Panc1 (cell line): ENCODE measurements around the gene TRAPPC12.

ENCODE experiments used
- CTCF ChIP-seq: fragments of 450-650 bp; IDR thresholded peaks from 2 replicates; pipeline ENCODE4 v1.5.1; 2017; ENCODE audit warnings: mild to moderate bottlenecking
- POLR2AphosphoS5 ChIP-seq: IDR thresholded peaks from 2 replicates; pipeline ENCODE4 v1.6.1; 2012; ENCODE audit warnings: mild to moderate bottlenecking, low read depth, low read length, moderate library complexity
- SIN3A ChIP-seq: IDR thresholded peaks from 2 replicates; pipeline ENCODE4 v1.6.1; 2012; ENCODE audit warnings: low read depth, mild to moderate bottlenecking, low read length, moderate library complexity, borderline replicate concordance; ENCODE audit not compliant: insufficient read depth
- TCF7L2 ChIP-seq: IDR thresholded peaks from 2 replicates; pipeline ENCODE4 v1.6.1; 2011; ENCODE audit warnings: mild to moderate bottlenecking, low read depth, low read length, inconsistent platforms
- TF ChIP-seq, protein P1 (sequence below), 2 experiments: IDR thresholded peaks; 2 replicates each; pipeline ENCODE4 v1.6.1; 2011 to 2012; ENCODE audit warnings: low read depth in 2 of 2, control low read depth in 1 of 2, low read length in 1 of 2, mild to moderate bottlenecking in 1 of 2, moderate library complexity in 1 of 2; ENCODE audit not compliant: insufficient read depth in 1 of 2

- TF ChIP-seq CTCF (no peak), POLR2AphosphoS5 (no peak), SIN3A (no peak), TCF7L2 (no peak)
- TF ChIP-seq, protein P1, sequence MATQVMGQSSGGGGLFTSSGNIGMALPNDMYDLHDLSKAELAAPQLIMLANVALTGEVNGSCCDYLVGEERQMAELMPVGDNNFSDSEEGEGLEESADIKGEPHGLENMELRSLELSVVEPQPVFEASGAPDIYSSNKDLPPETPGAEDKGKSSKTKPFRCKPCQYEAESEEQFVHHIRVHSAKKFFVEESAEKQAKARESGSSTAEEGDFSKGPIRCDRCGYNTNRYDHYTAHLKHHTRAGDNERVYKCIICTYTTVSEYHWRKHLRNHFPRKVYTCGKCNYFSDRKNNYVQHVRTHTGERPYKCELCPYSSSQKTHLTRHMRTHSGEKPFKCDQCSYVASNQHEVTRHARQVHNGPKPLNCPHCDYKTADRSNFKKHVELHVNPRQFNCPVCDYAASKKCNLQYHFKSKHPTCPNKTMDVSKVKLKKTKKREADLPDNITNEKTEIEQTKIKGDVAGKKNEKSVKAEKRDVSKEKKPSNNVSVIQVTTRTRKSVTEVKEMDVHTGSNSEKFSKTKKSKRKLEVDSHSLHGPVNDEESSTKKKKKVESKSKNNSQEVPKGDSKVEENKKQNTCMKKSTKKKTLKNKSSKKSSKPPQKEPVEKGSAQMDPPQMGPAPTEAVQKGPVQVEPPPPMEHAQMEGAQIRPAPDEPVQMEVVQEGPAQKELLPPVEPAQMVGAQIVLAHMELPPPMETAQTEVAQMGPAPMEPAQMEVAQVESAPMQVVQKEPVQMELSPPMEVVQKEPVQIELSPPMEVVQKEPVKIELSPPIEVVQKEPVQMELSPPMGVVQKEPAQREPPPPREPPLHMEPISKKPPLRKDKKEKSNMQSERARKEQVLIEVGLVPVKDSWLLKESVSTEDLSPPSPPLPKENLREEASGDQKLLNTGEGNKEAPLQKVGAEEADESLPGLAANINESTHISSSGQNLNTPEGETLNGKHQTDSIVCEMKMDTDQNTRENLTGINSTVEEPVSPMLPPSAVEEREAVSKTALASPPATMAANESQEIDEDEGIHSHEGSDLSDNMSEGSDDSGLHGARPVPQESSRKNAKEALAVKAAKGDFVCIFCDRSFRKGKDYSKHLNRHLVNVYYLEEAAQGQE (IDR thresholded peaks at IDR 0.05; ENCODE audit: insufficient read depth in 1 of 2, low read depth in 2 of 2, low read length in 1 of 2), result no peak
Observed at GRCh38 chr2:3503046-3503445, 123.6 kb downstream of the TRAPPC12 start.
